GM12878 (cell line): Measurements from ENCODE around the gene MPP2. TPM values are rescaled to one million over a fixed set of nuclear protein-coding genes. Genes with fewer than 3 reads are reported as not detected.

Experiments
- BMI1 ChIP-seq: fragments of 450-650 bp; IDR thresholded peaks from 2 replicates; pipeline ENCODE4 v1.6.1; 2016; ENCODE audit warnings: mild to moderate bottlenecking, moderate library complexity, borderline replicate concordance
- IKZF2 ChIP-seq, 2 experiments: fragments of 450-650 bp; IDR thresholded peaks; 2 replicates each; pipeline ENCODE4 v1.6.1; 2017; ENCODE audit warnings: mild to moderate bottlenecking in 2 of 2, moderate library complexity in 2 of 2
- PRDM15 ChIP-seq: fragments of 450-650 bp; formaldehyde crosslinking; IDR thresholded peaks from 2 replicates; pipeline ENCODE4 v1.4.0; 2020; ENCODE audit warnings: mild to moderate bottlenecking, moderate library complexity
- SIN3A ChIP-seq: IDR thresholded peaks from 2 replicates; pipeline ENCODE4 v1.6.1; 2012; ENCODE audit warnings: low read depth, low read length, improper control_type of control experiment
- SMAD5 ChIP-seq: IDR thresholded peaks from 2 replicates; pipeline ENCODE4 v1.6.1; 2016; ENCODE audit warnings: antibody characterized with exemption, low read depth
- SUZ12 ChIP-seq: fragments of 200-600 bp; sonication (generic); IDR thresholded peaks from one replicate; pipeline ENCODE4 v1.6.1; 2018; ENCODE audit warnings: antibody characterized with exemption, mild to moderate bottlenecking; ENCODE audit not compliant: unreplicated experiment
- YBX1 ChIP-seq: fragments of 450-650 bp; IDR thresholded peaks from 2 replicates; pipeline ENCODE4 v1.6.1; 2016; ENCODE audit warnings: antibody characterized with exemption
- polyA plus RNA-seq, 11 experiments: library from polyadenylated mRNA; depleted of rRNA in 4 of 11; unstranded in 6 of 11; stranded (reverse) in 5 of 11; fragments of >200 nt; fragmentation: Nextera tagmentation in 4 of 11; fragmentation: Illumina TruSeq in 1 of 11; extraction: Ambion mirVana in 4 of 11; extraction: Trizol in 1 of 11; gene quantifications; 1 replicate in 1 of 11; 2 replicates in 10 of 11; pipeline versions ENCODE4 v1.2.1 to v1.2.3, GENCODE V29; 2011 to 2016; ENCODE audit warnings: inconsistent platforms in 2 of 11, missing spikeins in 2 of 11, low read depth in 1 of 11
- total RNA-seq, 4 experiments: library from RNA; depleted of rRNA in 3 of 4; stranded (reverse); fragments of >200 nt in 3 of 4; fragmentation: Illumina TruSeq in 1 of 4; extraction: Trizol in 1 of 4; gene quantifications; 2 replicates each; pipeline versions ENCODE4 v1.2.1 to v1.2.3, GENCODE V29; 2013 to 2021
- TF ChIP-seq, protein P1 (sequence below): fragments of 450-650 bp; IDR thresholded peaks from 2 replicates; pipeline ENCODE4 v1.6.1; 2017; ENCODE audit warnings: mild to moderate bottlenecking, moderate library complexity

Gene MPP2
- total and polyA plus RNA-seq, 10 of the 15 experiments (the other 5 are each of a cell fraction or from before 2014, with no cell fraction given), result 0.02 to 0.23 (median 0.15) TPM; not detected in 2

- TF ChIP-seq PRDM15 (CRISPR knock-in tag) (no peak), SMAD5 (no peak), BMI1 (no peak), SUZ12 (no peak), YBX1 (no peak), SIN3A (no peak), IKZF2 (IDR thresholded peaks at IDR 0.05) (no peak)
- TF ChIP-seq, protein P1, sequence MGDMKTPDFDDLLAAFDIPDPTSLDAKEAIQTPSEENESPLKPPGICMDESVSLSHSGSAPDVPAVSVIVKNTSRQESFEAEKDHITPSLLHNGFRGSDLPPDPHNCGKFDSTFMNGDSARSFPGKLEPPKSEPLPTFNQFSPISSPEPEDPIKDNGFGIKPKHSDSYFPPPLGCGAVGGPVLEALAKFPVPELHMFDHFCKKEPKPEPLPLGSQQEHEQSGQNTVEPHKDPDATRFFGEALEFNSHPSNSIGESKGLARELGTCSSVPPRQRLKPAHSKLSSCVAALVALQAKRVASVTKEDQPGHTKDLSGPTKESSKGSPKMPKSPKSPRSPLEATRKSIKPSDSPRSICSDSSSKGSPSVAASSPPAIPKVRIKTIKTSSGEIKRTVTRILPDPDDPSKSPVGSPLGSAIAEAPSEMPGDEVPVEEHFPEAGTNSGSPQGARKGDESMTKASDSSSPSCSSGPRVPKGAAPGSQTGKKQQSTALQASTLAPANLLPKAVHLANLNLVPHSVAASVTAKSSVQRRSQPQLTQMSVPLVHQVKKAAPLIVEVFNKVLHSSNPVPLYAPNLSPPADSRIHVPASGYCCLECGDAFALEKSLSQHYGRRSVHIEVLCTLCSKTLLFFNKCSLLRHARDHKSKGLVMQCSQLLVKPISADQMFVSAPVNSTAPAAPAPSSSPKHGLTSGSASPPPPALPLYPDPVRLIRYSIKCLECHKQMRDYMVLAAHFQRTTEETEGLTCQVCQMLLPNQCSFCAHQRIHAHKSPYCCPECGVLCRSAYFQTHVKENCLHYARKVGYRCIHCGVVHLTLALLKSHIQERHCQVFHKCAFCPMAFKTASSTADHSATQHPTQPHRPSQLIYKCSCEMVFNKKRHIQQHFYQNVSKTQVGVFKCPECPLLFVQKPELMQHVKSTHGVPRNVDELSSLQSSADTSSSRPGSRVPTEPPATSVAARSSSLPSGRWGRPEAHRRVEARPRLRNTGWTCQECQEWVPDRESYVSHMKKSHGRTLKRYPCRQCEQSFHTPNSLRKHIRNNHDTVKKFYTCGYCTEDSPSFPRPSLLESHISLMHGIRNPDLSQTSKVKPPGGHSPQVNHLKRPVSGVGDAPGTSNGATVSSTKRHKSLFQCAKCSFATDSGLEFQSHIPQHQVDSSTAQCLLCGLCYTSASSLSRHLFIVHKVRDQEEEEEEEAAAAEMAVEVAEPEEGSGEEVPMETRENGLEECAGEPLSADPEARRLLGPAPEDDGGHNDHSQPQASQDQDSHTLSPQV, result no peak
Measured at GRCh38 chr17:43888548-43888947, 18.8 kb downstream of the MPP2 start (continued).
